Measurements from ENCODE around the gene CCDC61. TPM values are rescaled to one million over a fixed set of nuclear protein-coding genes. Genes with fewer than 3 reads are reported as not detected.

CCDC61 gene
- total and polyA plus RNA-seq, 5 donors from 2014 or later = 7.1 to 12.6 (median 8.9) TPM

GRCh38 chr19:46023311-46023779 lies 28.1 kb downstream of the CCDC61 start:
- Histone ChIP-seq H3K4me3 (ENCODE audit: low read depth, low read length) (no peak overlapping the region), H3K27me3 (ENCODE audit: control insufficient read depth, insufficient read depth, low read length) (no peaks in the 10 kb centered on the region), H3K4me1 (ENCODE audit: control insufficient read depth, insufficient read depth, low read length, poor library complexity, severe bottlenecking) (no peaks in the 10 kb centered on the region), H3K9me3 (ENCODE audit: control insufficient read depth in 2 of 2, low read length in 2 of 2) (no peaks in the 10 kb centered on the region), H3K27ac (ENCODE audit: insufficient read depth, low read length, poor library complexity, severe bottlenecking) (no peak overlapping the region), H3K36me3 (ENCODE audit: control insufficient read depth, insufficient read depth, low read length) (no peaks in the 10 kb centered on the region)
- peaks cover 20% of the 10 kb centered on the region for H3K27me3 Mint-ChIP-seq
- H3K9me3 Mint-ChIP-seq = peaks cover 0 to 5% (median 0%) of the 10 kb centered on the region in 7 donors
- H3K4me3 Mint-ChIP-seq = no peak overlapping the region
- H3K4me1 Mint-ChIP-seq = peaks cover 5 to 13% (median 10%) of the 10 kb centered on the region in 4 donors
- H3K27ac Mint-ChIP-seq = no peak overlapping the region
- no peak for ATAC-seq (ENCODE audit: low read depth in 2 of 2)
- no peak for DNase-seq
- no peaks in the 10 kb centered on the region for H3K36me3 Mint-ChIP-seq

GRCh38 chr19:46025835-46026234 lies 30.6 kb downstream of the CCDC61 start:
- no peak overlapping the region for H3K4me3 ChIP-seq (ENCODE audit: low read depth, low read length)
- H3K4me3 Mint-ChIP-seq = no peak overlapping the region
- peak overlapping the region in 1 of 3 donors; percentile 40 for H3K27ac Mint-ChIP-seq
- ATAC-seq (ENCODE audit: low read depth in 2 of 2) (no peak), DNase-seq (no peak)
- peaks cover 0 to 5% (median 0%) of the 10 kb centered on the region in 7 donors for H3K9me3 Mint-ChIP-seq
- no peak overlapping the region for H3K27ac ChIP-seq (ENCODE audit: insufficient read depth, low read length, poor library complexity, severe bottlenecking)
- H3K9me3 ChIP-seq (ENCODE audit: control insufficient read depth in 2 of 2, low read length in 2 of 2) = no peaks in the 10 kb centered on the region
- H3K4me1 ChIP-seq (ENCODE audit: control insufficient read depth, insufficient read depth, low read length, poor library complexity, severe bottlenecking) = no peaks in the 10 kb centered on the region
- H3K36me3 Mint-ChIP-seq = peaks cover 4% of the 10 kb centered on the region
- no peaks in the 10 kb centered on the region for H3K36me3 ChIP-seq (ENCODE audit: control insufficient read depth, insufficient read depth, low read length)
- H3K27me3 Mint-ChIP-seq = peaks cover 26% of the 10 kb centered on the region
- H3K4me1 Mint-ChIP-seq = peaks cover 5 to 18% (median 10%) of the 10 kb centered on the region in 4 donors
- no peaks in the 10 kb centered on the region for H3K27me3 ChIP-seq (ENCODE audit: control insufficient read depth, insufficient read depth, low read length)

GRCh38 chr19:46030812-46031550 lies 35.7 kb downstream of the CCDC61 start:
- peaks cover 7% of the 10 kb centered on the region for H3K36me3 Mint-ChIP-seq
- H3K27me3 Mint-ChIP-seq = peaks cover 15% of the 10 kb centered on the region
- H3K9me3 ChIP-seq (ENCODE audit: control insufficient read depth in 2 of 2, low read length in 2 of 2) = no peaks in the 10 kb centered on the region
- H3K27me3 ChIP-seq (ENCODE audit: control insufficient read depth, insufficient read depth, low read length) = no peaks in the 10 kb centered on the region
- peaks cover 2 to 12% (median 4%) of the 10 kb centered on the region in 4 donors for H3K4me1 Mint-ChIP-seq
- H3K27ac Mint-ChIP-seq = no peak overlapping the region
- no peak for DNase-seq
- no peak overlapping the region for H3K27ac ChIP-seq (ENCODE audit: insufficient read depth, low read length, poor library complexity, severe bottlenecking)
- peaks cover 0 to 4% (median under 1%) of the 10 kb centered on the region in 7 donors for H3K9me3 Mint-ChIP-seq
- H3K4me3 Mint-ChIP-seq = no peak overlapping the region
- no peaks in the 10 kb centered on the region for H3K4me1 ChIP-seq (ENCODE audit: control insufficient read depth, insufficient read depth, low read length, poor library complexity, severe bottlenecking)
- no peak for ATAC-seq (ENCODE audit: low read depth in 2 of 2)
- no peak overlapping the region for H3K4me3 ChIP-seq (ENCODE audit: low read depth, low read length)
- no peaks in the 10 kb centered on the region for H3K36me3 ChIP-seq (ENCODE audit: control insufficient read depth, insufficient read depth, low read length)

- no peaks in the 10 kb centered on the region for H3K9me3 ChIP-seq (ENCODE audit: control insufficient read depth in 2 of 2, low read length in 2 of 2)
- no peak overlapping the region for H3K27ac Mint-ChIP-seq
- H3K27me3 Mint-ChIP-seq = peaks cover 18% of the 10 kb centered on the region
- no peak overlapping the region for H3K4me3 Mint-ChIP-seq
- H3K9me3 Mint-ChIP-seq = peaks cover 0 to 2% (median 0%) of the 10 kb centered on the region in 7 donors
- no peak overlapping the region for H3K4me3 ChIP-seq (ENCODE audit: low read depth, low read length)
- no peak for DNase-seq
- no peaks in the 10 kb centered on the region for H3K4me1 ChIP-seq (ENCODE audit: control insufficient read depth, insufficient read depth, low read length, poor library complexity, severe bottlenecking)
- no peaks in the 10 kb centered on the region for H3K36me3 ChIP-seq (ENCODE audit: control insufficient read depth, insufficient read depth, low read length)
- ATAC-seq (ENCODE audit: low read depth in 2 of 2) = no peak
- H3K4me1 Mint-ChIP-seq = peaks cover 0 to 5% (median 0%) of the 10 kb centered on the region in 4 donors
- no peaks in the 10 kb centered on the region for H3K27me3 ChIP-seq (ENCODE audit: control insufficient read depth, insufficient read depth, low read length)
- H3K27ac ChIP-seq (ENCODE audit: insufficient read depth, low read length, poor library complexity, severe bottlenecking) = no peak overlapping the region
- peaks cover 7% of the 10 kb centered on the region for H3K36me3 Mint-ChIP-seq
These were observed 36.7 kb downstream of the CCDC61 start for GRCh38 chr19:46031781-46032596.

- DNase-seq = no peak
- no peak for ATAC-seq (ENCODE audit: low read depth in 2 of 2)
- Mint-ChIP-seq H3K36me3 (peaks cover 7% of the 10 kb centered on the region), H3K27ac (no peak overlapping the region), H3K4me1 (peaks cover 0 to 5% (median 0%) of the 10 kb centered on the region in 4 donors), H3K9me3 (peaks cover 0 to 2% (median 0%) of the 10 kb centered on the region in 7 donors), H3K27me3 (peaks cover 21% of the 10 kb centered on the region), H3K4me3 (no peak overlapping the region)
- no peaks in the 10 kb centered on the region for H3K27me3 ChIP-seq (ENCODE audit: control insufficient read depth, insufficient read depth, low read length)
- no peaks in the 10 kb centered on the region for H3K4me1 ChIP-seq (ENCODE audit: control insufficient read depth, insufficient read depth, low read length, poor library complexity, severe bottlenecking)
- no peak overlapping the region for H3K27ac ChIP-seq (ENCODE audit: insufficient read depth, low read length, poor library complexity, severe bottlenecking)
- H3K36me3 ChIP-seq (ENCODE audit: control insufficient read depth, insufficient read depth, low read length) = no peaks in the 10 kb centered on the region
- H3K9me3 ChIP-seq (ENCODE audit: control insufficient read depth in 2 of 2, low read length in 2 of 2) = no peaks in the 10 kb centered on the region
- no peak overlapping the region for H3K4me3 ChIP-seq (ENCODE audit: low read depth, low read length)
These were observed 37.3 kb downstream of the CCDC61 start for GRCh38 chr19:46032597-46033025.

GRCh38 chr19:46033401-46033800 lies 38.1 kb downstream of the CCDC61 start:
- ATAC-seq (ENCODE audit: low read depth in 2 of 2) (no peak), DNase-seq (no peak)
- H3K4me3 ChIP-seq (ENCODE audit: low read depth, low read length) = no peak overlapping the region
- no peaks in the 10 kb centered on the region for H3K9me3 ChIP-seq (ENCODE audit: control insufficient read depth in 2 of 2, low read length in 2 of 2)
- H3K27me3 Mint-ChIP-seq = peaks cover 21% of the 10 kb centered on the region
- H3K4me1 ChIP-seq (ENCODE audit: control insufficient read depth, insufficient read depth, low read length, poor library complexity, severe bottlenecking) = no peaks in the 10 kb centered on the region
- peaks cover 7% of the 10 kb centered on the region for H3K36me3 Mint-ChIP-seq
- H3K4me3 Mint-ChIP-seq = no peak overlapping the region
- H3K4me1 Mint-ChIP-seq = peaks cover 0 to 5% (median 0%) of the 10 kb centered on the region in 4 donors
- no peaks in the 10 kb centered on the region for H3K36me3 ChIP-seq (ENCODE audit: control insufficient read depth, insufficient read depth, low read length)
- no peaks in the 10 kb centered on the region for H3K27me3 ChIP-seq (ENCODE audit: control insufficient read depth, insufficient read depth, low read length)
- no peak overlapping the region for H3K27ac Mint-ChIP-seq
- H3K9me3 Mint-ChIP-seq = peaks cover 0 to 2% (median 0%) of the 10 kb centered on the region in 7 donors
- no peak overlapping the region for H3K27ac ChIP-seq (ENCODE audit: insufficient read depth, low read length, poor library complexity, severe bottlenecking)

- no peaks in the 10 kb centered on the region for H3K36me3 ChIP-seq (ENCODE audit: control insufficient read depth, insufficient read depth, low read length)
- no peaks in the 10 kb centered on the region for H3K9me3 ChIP-seq (ENCODE audit: control insufficient read depth in 2 of 2, low read length in 2 of 2)
- no peak overlapping the region for H3K27ac Mint-ChIP-seq
- H3K4me3 Mint-ChIP-seq = no peak overlapping the region
- H3K27me3 ChIP-seq (ENCODE audit: control insufficient read depth, insufficient read depth, low read length) = peaks cover 2% of the 10 kb centered on the region
- peaks cover 0 to 5% (median 0%) of the 10 kb centered on the region in 7 donors for H3K9me3 Mint-ChIP-seq
- no peaks in the 10 kb centered on the region for H3K4me1 Mint-ChIP-seq
- no peak for DNase-seq
- no peak overlapping the region for H3K27ac ChIP-seq (ENCODE audit: insufficient read depth, low read length, poor library complexity, severe bottlenecking)
- no peaks in the 10 kb centered on the region for H3K4me1 ChIP-seq (ENCODE audit: control insufficient read depth, insufficient read depth, low read length, poor library complexity, severe bottlenecking)
- ATAC-seq (ENCODE audit: low read depth in 2 of 2) = no peak
- no peak overlapping the region for H3K4me3 ChIP-seq (ENCODE audit: low read depth, low read length)
- peaks cover 16% of the 10 kb centered on the region for H3K27me3 Mint-ChIP-seq
- H3K36me3 Mint-ChIP-seq = peaks cover 3% of the 10 kb centered on the region
These were observed 40.3 kb downstream of the CCDC61 start for GRCh38 chr19:46035546-46035945.

Measured in CD4-positive, CD25-positive, alpha-beta regulatory T cell (primary cell).